BJ (cell line): ENCODE data around the gene MESP2. TPM values are rescaled to one million over a fixed set of nuclear protein-coding genes. Genes with fewer than 3 reads are reported as not detected.

Source experiments
- CTCF ChIA-PET: fragments of 350-600 bp; formaldehyde crosslinking; extraction: SDS; loops from one replicate; lab custom pipeline; 2021; ENCODE audit warnings: antibody characterized with exemption, inconsistent platforms; lab: Yijun Ruan, JAX
- POLR2A ChIA-PET: fragments of 300-600 bp; sonication (Branson Sonifier 250); formaldehyde crosslinking; extraction: SDS; loops from one replicate; lab custom pipeline; 2021; ENCODE audit warnings: antibody characterized with exemption; lab: Charles Lee
- DNase-seq: peaks from one replicate; pipeline ENCODE4 v3.0.0-alpha.2; 2011; ENCODE audit warnings: low read depth
- H3K27me3 ChIP-seq: 2 replicates; pipeline ENCODE4 v1.6.0; 2011; ENCODE audit warnings: low read length; ENCODE audit not compliant: control insufficient read depth, insufficient read depth
- H3K36me3 ChIP-seq: 2 replicates; pipeline ENCODE4 v1.5.1; 2011; ENCODE audit warnings: low read length; ENCODE audit not compliant: control insufficient read depth, insufficient read depth
- H3K4me3 ChIP-seq: 2 replicates; pipeline ENCODE4 v1.5.1; 2011; ENCODE audit warnings: low read depth, mild to moderate bottlenecking, control low read depth, low read length
- polyA plus RNA-seq: library from polyadenylated mRNA; depleted of rRNA; stranded (reverse); fragments of >200 nt; gene quantifications from 2 replicates; pipeline ENCODE4 v1.2.3, GENCODE V29; 2011
- TF ChIP-seq, protein P1 (sequence below): IDR thresholded peaks from 2 replicates; pipeline ENCODE4 v1.5.1; 2011; ENCODE audit warnings: low read depth, mild to moderate bottlenecking, control low read depth, inconsistent platforms, low read length, moderate library complexity; ENCODE audit not compliant: insufficient read depth

The MESP2 gene
- polyA plus RNA-seq, 1 experiment: 0.39 TPM

DNA sequence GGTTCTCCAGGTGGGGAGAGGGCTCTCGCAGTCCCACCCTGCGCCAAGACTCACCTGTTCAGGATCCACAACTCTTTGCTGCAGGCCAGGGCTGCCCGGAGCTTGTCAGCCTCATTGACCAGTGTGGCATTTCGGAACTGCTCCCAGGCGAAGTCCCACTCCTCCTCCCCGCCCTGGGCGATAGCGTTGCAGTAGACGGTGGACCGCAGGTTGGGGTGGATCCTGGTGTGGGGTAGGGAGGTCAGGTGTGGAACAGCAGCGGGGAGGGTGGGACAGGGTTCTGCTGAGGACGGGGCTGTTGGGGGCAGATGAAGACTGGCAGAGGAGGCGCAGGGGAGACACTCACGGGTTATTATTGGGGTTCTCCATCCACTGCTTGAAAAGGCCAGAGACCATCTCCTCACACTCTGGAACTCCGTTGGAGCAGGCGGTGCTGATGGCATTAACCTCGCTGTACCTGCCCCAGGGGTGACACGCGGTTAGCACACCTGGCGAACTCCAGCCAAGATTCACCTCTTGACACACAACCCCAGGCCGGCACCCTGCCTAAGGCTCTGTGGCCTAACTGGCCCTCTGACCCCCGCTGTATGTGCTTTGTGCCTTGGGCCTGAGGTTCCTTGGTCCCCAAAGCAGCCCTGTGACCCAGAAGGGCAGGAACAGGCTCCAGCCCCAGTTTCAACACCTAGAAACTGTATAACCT lies 16.1 kb downstream of the MESP2 start:
- Histone ChIP-seq H3K36me3 (peaks cover 37% of the 10 kb centered on the region), H3K27me3 (no peaks in the 10 kb centered on the region), H3K4me3 (no peak overlapping the region)
- POLR2A ChIA-PET: no interaction called here
- TF ChIP-seq, protein P1, sequence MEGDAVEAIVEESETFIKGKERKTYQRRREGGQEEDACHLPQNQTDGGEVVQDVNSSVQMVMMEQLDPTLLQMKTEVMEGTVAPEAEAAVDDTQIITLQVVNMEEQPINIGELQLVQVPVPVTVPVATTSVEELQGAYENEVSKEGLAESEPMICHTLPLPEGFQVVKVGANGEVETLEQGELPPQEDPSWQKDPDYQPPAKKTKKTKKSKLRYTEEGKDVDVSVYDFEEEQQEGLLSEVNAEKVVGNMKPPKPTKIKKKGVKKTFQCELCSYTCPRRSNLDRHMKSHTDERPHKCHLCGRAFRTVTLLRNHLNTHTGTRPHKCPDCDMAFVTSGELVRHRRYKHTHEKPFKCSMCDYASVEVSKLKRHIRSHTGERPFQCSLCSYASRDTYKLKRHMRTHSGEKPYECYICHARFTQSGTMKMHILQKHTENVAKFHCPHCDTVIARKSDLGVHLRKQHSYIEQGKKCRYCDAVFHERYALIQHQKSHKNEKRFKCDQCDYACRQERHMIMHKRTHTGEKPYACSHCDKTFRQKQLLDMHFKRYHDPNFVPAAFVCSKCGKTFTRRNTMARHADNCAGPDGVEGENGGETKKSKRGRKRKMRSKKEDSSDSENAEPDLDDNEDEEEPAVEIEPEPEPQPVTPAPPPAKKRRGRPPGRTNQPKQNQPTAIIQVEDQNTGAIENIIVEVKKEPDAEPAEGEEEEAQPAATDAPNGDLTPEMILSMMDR: no peak
- no peak for DNase-seq
- CTCF ChIA-PET: interaction anchor here (0.6 to 1.4 kb wide), 2 partner anchors 14 to 137 kb away, joined by 3 read pairs; no protein-coding TSS in a partner anchor

DNA sequence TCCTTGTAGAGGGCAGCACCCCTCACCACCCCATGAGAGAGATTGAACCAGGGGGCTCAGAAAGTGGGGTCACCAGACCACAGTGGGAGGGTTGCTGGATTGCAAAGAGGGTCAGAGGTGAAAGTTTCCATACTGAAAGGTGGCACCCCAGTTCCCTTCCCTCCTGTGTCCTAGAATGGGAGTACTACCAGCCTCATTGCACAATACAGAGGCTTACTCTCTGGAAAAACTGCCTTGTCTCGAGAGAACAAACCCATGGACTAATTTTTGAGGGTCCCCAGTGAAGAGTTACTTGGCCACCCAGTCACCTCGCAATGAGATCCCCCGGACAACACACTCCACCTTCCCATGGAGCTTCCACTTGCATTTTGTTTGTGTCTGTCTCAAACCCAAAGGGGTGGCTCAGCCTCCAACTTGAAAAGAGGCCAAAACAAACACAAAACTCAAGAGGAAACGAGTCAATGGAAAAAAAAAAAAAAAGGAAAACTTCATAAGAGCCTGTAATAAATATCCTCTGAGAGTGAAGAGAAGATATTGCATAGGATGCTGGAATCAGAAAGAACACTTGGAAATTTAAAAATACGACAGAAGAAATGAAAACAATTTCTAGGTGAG lies 18.6 kb downstream of the MESP2 start:
- Histone ChIP-seq H3K27me3 (no peaks in the 10 kb centered on the region), H3K36me3 (peaks cover 54% of the 10 kb centered on the region), H3K4me3 (no peak overlapping the region)
- CTCF ChIA-PET: interaction anchor here (1.0 to 1.8 kb wide), 3 partner anchors 14 to 80 kb away, joined by 4 to 6 read pairs (median 6); no protein-coding TSS in a partner anchor
- TF ChIP-seq, protein P1: no peak
- no peak for DNase-seq
- POLR2A ChIA-PET: interaction anchor here (0.6 kb wide), 1 partner anchor 14 kb away, joined by 5 read pairs; no protein-coding TSS in a partner anchor

- DNase-seq: no peak
- Histone ChIP-seq H3K36me3 (peaks cover 56% of the 10 kb centered on the region), H3K27me3 (no peaks in the 10 kb centered on the region), H3K4me3 (no peak overlapping the region)
- TF ChIP-seq, protein P1: no peak
- CTCF ChIA-PET: interaction anchor here (0.8 to 1.8 kb wide), 4 partner anchors 15 to 79 kb away, joined by 3 to 6 read pairs (median 5); no protein-coding TSS in a partner anchor
- POLR2A ChIA-PET: no interaction called here
Measured at GRCh38 chr15:89795996-89796395, 19.9 kb downstream of the MESP2 start.

- DNase-seq: no peak
- no peaks in the 10 kb centered on the region for H3K27me3 ChIP-seq
- ChIA-PET POLR2A (no interaction called here), CTCF (interaction anchor here (1.0 to 1.8 kb wide), 3 partner anchors 10 to 77 kb away, joined by 5 read pairs; no protein-coding TSS in a partner anchor)
- no peak overlapping the region for H3K4me3 ChIP-seq
- H3K36me3 ChIP-seq: peaks cover 59% of the 10 kb centered on the region
- TF ChIP-seq, protein P1: no peak
Measured at GRCh38 chr15:89797678-89798201, 21.6 kb downstream of the MESP2 start.
